Stomach (tissue), 4 donors: ENCODE measurements around the gene CYB5R3.

Experiments
- EP300 ChIP-seq: sonication (generic); formaldehyde crosslinking; IDR thresholded peaks from one replicate; pipeline ENCODE4 v1.6.1; 2017; ENCODE audit warnings: antibody characterized with exemption
- POLR2A ChIP-seq, 4 donors: fragments of 450-650 bp; IDR thresholded peaks; one replicate each; pipeline ENCODE4 v1.6.1; 2016; ENCODE audit warnings: antibody characterized with exemption in 4 of 4, control low read depth in 2 of 4, mild to moderate bottlenecking in 1 of 4, moderate library complexity in 1 of 4
- POLR2AphosphoS5 ChIP-seq, 3 donors: sonication (generic); formaldehyde crosslinking; IDR thresholded peaks; one replicate each; pipeline ENCODE4 v1.6.1; 2016; ENCODE audit warnings: antibody characterized with exemption in 3 of 3
- TF ChIP-seq, protein P1 (sequence below), 7 experiments: fragments of 450-650 bp in 4 of 7; fragments of 200-600 bp in 3 of 7; sonication (generic) in 3 of 7; IDR thresholded peaks; one replicate each; pipeline ENCODE4 v1.5.1; 2016 to 2019; ENCODE audit warnings: antibody characterized with exemption in 7 of 7, control low read depth in 2 of 7, mild to moderate bottlenecking in 1 of 7

- TF ChIP-seq, protein P1, sequence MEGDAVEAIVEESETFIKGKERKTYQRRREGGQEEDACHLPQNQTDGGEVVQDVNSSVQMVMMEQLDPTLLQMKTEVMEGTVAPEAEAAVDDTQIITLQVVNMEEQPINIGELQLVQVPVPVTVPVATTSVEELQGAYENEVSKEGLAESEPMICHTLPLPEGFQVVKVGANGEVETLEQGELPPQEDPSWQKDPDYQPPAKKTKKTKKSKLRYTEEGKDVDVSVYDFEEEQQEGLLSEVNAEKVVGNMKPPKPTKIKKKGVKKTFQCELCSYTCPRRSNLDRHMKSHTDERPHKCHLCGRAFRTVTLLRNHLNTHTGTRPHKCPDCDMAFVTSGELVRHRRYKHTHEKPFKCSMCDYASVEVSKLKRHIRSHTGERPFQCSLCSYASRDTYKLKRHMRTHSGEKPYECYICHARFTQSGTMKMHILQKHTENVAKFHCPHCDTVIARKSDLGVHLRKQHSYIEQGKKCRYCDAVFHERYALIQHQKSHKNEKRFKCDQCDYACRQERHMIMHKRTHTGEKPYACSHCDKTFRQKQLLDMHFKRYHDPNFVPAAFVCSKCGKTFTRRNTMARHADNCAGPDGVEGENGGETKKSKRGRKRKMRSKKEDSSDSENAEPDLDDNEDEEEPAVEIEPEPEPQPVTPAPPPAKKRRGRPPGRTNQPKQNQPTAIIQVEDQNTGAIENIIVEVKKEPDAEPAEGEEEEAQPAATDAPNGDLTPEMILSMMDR (IDR thresholded peaks at IDR 0.05), result no peak
- TF ChIP-seq POLR2A (IDR thresholded peaks at IDR 0.05), result no peak
- no peak for TF ChIP-seq POLR2AphosphoS5 (IDR thresholded peaks at IDR 0.05)
- no peak for TF ChIP-seq EP300
These were observed 45.8 kb downstream of the CYB5R3 start for GRCh38 chr22:42603427-42603826.
